CD4-positive, alpha-beta T cell (primary cell): ENCODE measurements around the gene SH3RF2. TPM values are rescaled to one million over a fixed set of nuclear protein-coding genes. Genes with fewer than 3 reads are reported as not detected.

Source experiments
- ATAC-seq: fragments of 200-7000 bp; cut with Tn5 transposase; one replicate; pipeline ENCODE4 v1.10.0; 2022; ENCODE audit warnings: mild to moderate bottlenecking; ENCODE audit not compliant: poor library complexity
- CTCF ChIA-PET: fragments of 350-600 bp; sonication (Branson Sonifier 250); formaldehyde crosslinking; loops from one replicate; lab custom pipeline; 2021; ENCODE audit warnings: antibody characterized with exemption, inconsistent platforms; lab: Charles Lee
- POLR2A ChIA-PET: fragments of 350-600 bp; sonication (Branson Sonifier 250); formaldehyde crosslinking; loops from one replicate; lab custom pipeline; 2021; ENCODE audit warnings: antibody characterized with exemption, inconsistent platforms; lab: Charles Lee
- DNase-seq, 14 experiments: peaks; one replicate each; pipeline ENCODE4 v3.0.0-alpha.2; 2013 to 2020; ENCODE audit warnings: mixed read lengths in 2 of 14
- H3K27ac ChIP-seq, 2 donors: one replicate each; pipeline versions ENCODE4 v1.5.1 to v1.7.0; 2013; ENCODE audit warnings: low read length in 2 of 2, low read depth in 1 of 2, mild to moderate bottlenecking in 1 of 2
- H3K27me3 ChIP-seq, 2 experiments: 1 replicate in 1 of 2; 2 replicates in 1 of 2; pipeline versions ENCODE4 v1.6.1 to v1.7.0; 2013; ENCODE audit warnings: low read length in 2 of 2, control low read depth in 1 of 2, mild to moderate bottlenecking in 1 of 2, moderate library complexity in 1 of 2; ENCODE audit not compliant: insufficient read depth in 2 of 2, control insufficient read depth in 1 of 2
- H3K36me3 ChIP-seq: one replicate; pipeline ENCODE4 v1.6.1; 2013; ENCODE audit warnings: low read length, control low read depth; ENCODE audit not compliant: insufficient read depth
- H3K4me1 ChIP-seq: one replicate; pipeline ENCODE4 v1.6.1; 2013; ENCODE audit warnings: low read length, control low read depth; ENCODE audit not compliant: insufficient read depth
- H3K4me3 ChIP-seq: one replicate; pipeline ENCODE4 v1.5.1; 2013; ENCODE audit warnings: mild to moderate bottlenecking, low read length, moderate library complexity
- H3K9me3 ChIP-seq, 2 experiments: 1 replicate in 1 of 2; 2 replicates in 1 of 2; pipeline versions ENCODE4 v1.6.1 to v1.7.0; 2013; ENCODE audit warnings: low read length in 2 of 2, mild to moderate bottlenecking in 2 of 2, control low read depth in 1 of 2, moderate library complexity in 1 of 2; ENCODE audit not compliant: control insufficient read depth in 1 of 2, insufficient read depth in 1 of 2
- H3K27ac Mint-ChIP-seq: one replicate; pipeline ENCODE4 v1.8.0; 2020; ENCODE audit warnings: mixed read lengths
- H3K27me3 Mint-ChIP-seq: one replicate; pipeline ENCODE4 v1.8.0; 2021; ENCODE audit warnings: mixed read lengths
- H3K36me3 Mint-ChIP-seq: one replicate; pipeline ENCODE4 v1.8.0; 2021; ENCODE audit warnings: low read depth, mixed read lengths
- H3K4me1 Mint-ChIP-seq: one replicate; pipeline ENCODE4 v1.8.0; 2021; ENCODE audit warnings: low read depth, mixed read lengths
- H3K4me3 Mint-ChIP-seq: one replicate; pipeline ENCODE4 v1.8.0; 2020; ENCODE audit warnings: mild to moderate bottlenecking, mixed read lengths
- H3K9me3 Mint-ChIP-seq: one replicate; pipeline ENCODE4 v1.8.0; 2020; ENCODE audit warnings: mixed read lengths
- intact Hi-C, 2 experiments: fragments of 100-400 bp; cut with DNase I in 1 of 2; cut with micrococcal nuclease in 1 of 2; formaldehyde crosslinking; loops; one replicate each; pipeline versions ENCODE4 v1.15.1 to v1.9.0; 2023 to 2025; cut with DNase I, micrococcal nuclease
- total RNA-seq, 174 experiments: library from RNA in 2 of 174; stranded (reverse) in 2 of 174; gene quantifications; one replicate each; pipeline ENCODE4 v1.2.3 and lab custom pipeline; 2021 to 2026
- TF ChIP-seq, protein P1 (sequence below): fragments of 200-600 bp; IDR thresholded peaks from one replicate; pipeline ENCODE4 v1.8.0; 2022; ENCODE audit warnings: antibody characterized with exemption, mild to moderate bottlenecking

The SH3RF2 gene
- total RNA-seq, 2 experiments from 2014 or later = 0.11 to 0.42 TPM

DNA sequence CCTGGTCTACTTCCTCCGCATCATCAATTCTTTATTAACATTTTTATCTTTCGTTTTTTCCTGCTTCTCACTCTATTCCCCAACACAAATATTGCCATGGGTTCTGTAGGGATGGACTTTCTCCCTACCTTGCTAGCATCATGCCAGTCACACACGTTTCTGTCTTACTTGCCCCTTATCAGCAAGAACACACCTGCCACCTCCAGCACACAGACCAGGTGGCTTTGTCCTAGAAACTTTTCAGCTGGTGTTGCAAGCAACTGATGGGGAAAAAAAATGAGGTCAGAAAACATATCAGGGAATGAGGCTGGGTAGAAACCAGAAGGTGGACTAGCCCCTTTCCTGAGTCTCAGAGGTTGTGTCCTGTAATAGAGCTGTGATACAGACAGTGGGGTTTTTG is 5.8 kb downstream of the SH3RF2 start:
- peaks cover 0 to 5% of the 10 kb centered on the region in 2 experiments for H3K27me3 ChIP-seq
- H3K9me3 ChIP-seq = peaks cover 0 to 6% of the 10 kb centered on the region in 2 experiments
- TF ChIP-seq, protein P1, sequence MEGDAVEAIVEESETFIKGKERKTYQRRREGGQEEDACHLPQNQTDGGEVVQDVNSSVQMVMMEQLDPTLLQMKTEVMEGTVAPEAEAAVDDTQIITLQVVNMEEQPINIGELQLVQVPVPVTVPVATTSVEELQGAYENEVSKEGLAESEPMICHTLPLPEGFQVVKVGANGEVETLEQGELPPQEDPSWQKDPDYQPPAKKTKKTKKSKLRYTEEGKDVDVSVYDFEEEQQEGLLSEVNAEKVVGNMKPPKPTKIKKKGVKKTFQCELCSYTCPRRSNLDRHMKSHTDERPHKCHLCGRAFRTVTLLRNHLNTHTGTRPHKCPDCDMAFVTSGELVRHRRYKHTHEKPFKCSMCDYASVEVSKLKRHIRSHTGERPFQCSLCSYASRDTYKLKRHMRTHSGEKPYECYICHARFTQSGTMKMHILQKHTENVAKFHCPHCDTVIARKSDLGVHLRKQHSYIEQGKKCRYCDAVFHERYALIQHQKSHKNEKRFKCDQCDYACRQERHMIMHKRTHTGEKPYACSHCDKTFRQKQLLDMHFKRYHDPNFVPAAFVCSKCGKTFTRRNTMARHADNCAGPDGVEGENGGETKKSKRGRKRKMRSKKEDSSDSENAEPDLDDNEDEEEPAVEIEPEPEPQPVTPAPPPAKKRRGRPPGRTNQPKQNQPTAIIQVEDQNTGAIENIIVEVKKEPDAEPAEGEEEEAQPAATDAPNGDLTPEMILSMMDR = no peak
- H3K4me3 Mint-ChIP-seq = no peak overlapping the region
- H3K4me1 ChIP-seq = no peaks in the 10 kb centered on the region
- no peaks in the 10 kb centered on the region for H3K4me1 Mint-ChIP-seq
- ChIA-PET POLR2A (no interaction called here), CTCF (no interaction called here)
- no peak overlapping the region for H3K27ac ChIP-seq
- intact Hi-C loops = no loop called here
- DNase-seq = no peak
- no peak for ATAC-seq
- H3K27ac Mint-ChIP-seq = no peak overlapping the region
- H3K9me3 Mint-ChIP-seq = no peaks in the 10 kb centered on the region
- H3K4me3 ChIP-seq = no peak overlapping the region
- no peaks in the 10 kb centered on the region for H3K36me3 Mint-ChIP-seq
- no peaks in the 10 kb centered on the region for H3K36me3 ChIP-seq
- H3K27me3 Mint-ChIP-seq = peaks cover 7% of the 10 kb centered on the region

DNA sequence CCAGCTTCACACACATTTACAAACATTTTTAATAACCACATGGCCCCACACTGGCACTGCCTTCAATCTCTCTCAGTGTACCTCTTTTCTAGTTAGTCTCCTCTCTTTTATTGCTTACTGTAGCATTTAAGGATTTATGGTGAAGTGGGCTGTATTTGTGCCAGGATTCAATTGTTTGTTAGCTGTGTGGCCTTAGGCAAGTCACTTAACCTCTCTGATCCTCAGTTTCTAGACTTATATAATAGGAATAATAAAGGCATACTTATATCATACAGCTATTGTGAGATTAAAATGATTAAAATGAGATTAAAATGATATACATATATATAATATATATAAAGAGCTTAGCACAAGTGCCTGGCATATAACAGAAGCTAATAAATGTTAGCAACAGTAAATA is 6.4 kb downstream of the SH3RF2 start:
- no peaks in the 10 kb centered on the region for H3K4me1 Mint-ChIP-seq
- POLR2A ChIA-PET = no interaction called here
- Histone ChIP-seq H3K4me3 (no peak overlapping the region), H3K36me3 (no peaks in the 10 kb centered on the region), H3K27me3 (peaks cover 0 to 3% of the 10 kb centered on the region in 2 experiments), H3K27ac (no peak overlapping the region), H3K4me1 (no peaks in the 10 kb centered on the region), H3K9me3 (peaks cover 0 to 4% of the 10 kb centered on the region in 2 experiments)
- peaks cover 4% of the 10 kb centered on the region for H3K27me3 Mint-ChIP-seq
- CTCF ChIA-PET = no interaction called here
- no peak overlapping the region for H3K4me3 Mint-ChIP-seq
- intact Hi-C loops = no loop called here
- no peaks in the 10 kb centered on the region for H3K36me3 Mint-ChIP-seq
- DNase-seq (no peak), ATAC-seq (no peak)
- no peak overlapping the region for H3K27ac Mint-ChIP-seq
- TF ChIP-seq, protein P1 = no peak
- H3K9me3 Mint-ChIP-seq = no peaks in the 10 kb centered on the region

DNA sequence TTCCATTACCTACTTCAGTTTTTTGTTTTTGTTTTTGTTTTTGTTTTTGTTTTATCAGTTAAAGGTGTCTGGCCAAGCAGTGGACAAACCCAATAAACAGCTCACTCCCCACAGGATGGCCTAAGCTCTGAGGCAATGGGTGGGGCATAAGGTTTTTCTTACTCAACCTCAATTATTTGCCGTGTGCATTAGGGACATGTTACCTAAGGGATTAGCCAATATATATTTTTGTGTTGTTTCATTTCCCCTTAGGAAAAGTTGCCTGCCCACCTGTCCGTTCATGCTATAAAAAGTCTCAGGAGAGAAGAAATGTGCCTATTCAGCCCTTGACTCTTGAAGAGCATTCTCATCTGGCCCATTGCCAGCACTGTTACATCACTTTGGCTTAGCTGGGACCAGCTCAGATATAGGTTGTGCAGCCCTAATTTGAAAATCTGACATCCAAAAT is 7.3 kb downstream of the SH3RF2 start:
- Mint-ChIP-seq H3K4me1 (no peaks in the 10 kb centered on the region), H3K36me3 (no peaks in the 10 kb centered on the region), H3K4me3 (no peak overlapping the region), H3K9me3 (no peaks in the 10 kb centered on the region), H3K27me3 (no peaks in the 10 kb centered on the region), H3K27ac (no peak overlapping the region)
- no peak for ATAC-seq
- TF ChIP-seq, protein P1 = no peak
- peak in 1 of 14 experiments; percentile 9 for DNase-seq
- no peaks in the 10 kb centered on the region for H3K9me3 ChIP-seq
- CTCF ChIA-PET = no interaction called here
- no peak overlapping the region for H3K27ac ChIP-seq
- H3K4me3 ChIP-seq = no peak overlapping the region
- no peaks in the 10 kb centered on the region for H3K27me3 ChIP-seq
- intact Hi-C loops = no loop called here
- H3K4me1 ChIP-seq = no peaks in the 10 kb centered on the region
- POLR2A ChIA-PET = no interaction called here
- H3K36me3 ChIP-seq = no peaks in the 10 kb centered on the region
